SK-N-MC (cell line): ENCODE results near the gene SP1.

Source experiments
- EZH2 ChIP-seq: fragments of 200-600 bp; sonication (generic); IDR thresholded peaks from one replicate; pipeline ENCODE4 v1.6.1; 2017; ENCODE audit warnings: antibody characterized with exemption
- POLR2AphosphoS5 ChIP-seq: IDR thresholded peaks from 2 replicates; pipeline ENCODE4 v1.6.1; 2012; ENCODE audit warnings: mild to moderate bottlenecking, low read depth, low read length, borderline replicate concordance

DNA sequence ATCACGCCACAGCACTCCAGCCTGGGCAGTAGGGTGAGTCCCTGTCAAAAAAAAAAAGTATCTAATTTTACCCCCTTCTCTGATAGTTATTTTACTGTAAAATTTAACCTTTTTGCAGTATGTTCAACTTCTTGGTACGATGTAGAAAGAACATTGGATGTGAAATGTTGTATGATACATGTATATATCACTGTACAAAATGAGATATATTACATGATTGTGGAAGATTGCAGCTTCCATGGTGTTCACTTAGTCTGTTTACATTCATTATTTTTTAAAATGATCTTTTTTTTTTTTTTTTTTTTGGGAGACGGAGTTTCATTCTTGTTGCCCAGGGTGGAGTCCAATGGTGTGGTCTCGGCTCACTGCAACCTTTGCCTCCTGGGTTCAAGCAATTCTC is 9.0 kb downstream of the SP1 start:
- TF ChIP-seq POLR2AphosphoS5 (no peak), EZH2 (no peak)
